HepG2 (cell line): ENCODE data around the gene ZNF273. TPM values are rescaled to one million over a fixed set of nuclear protein-coding genes. Genes with fewer than 3 reads are reported as not detected.

Source experiments
- AHR ChIP-seq: IDR thresholded peaks from 2 replicates; pipeline ENCODE4 v1.6.1; 2018; ENCODE audit warnings: missing genetic modification reagents, missing compliant biosample characterization
- BCL6 ChIP-seq: IDR thresholded peaks from 2 replicates; pipeline ENCODE4 v1.6.1; 2016; ENCODE audit warnings: missing genetic modification reagents, missing compliant biosample characterization
- GABPB1 ChIP-seq: IDR thresholded peaks from 2 replicates; pipeline ENCODE4 v1.6.1; 2016; ENCODE audit warnings: mild to moderate bottlenecking, missing genetic modification reagents, moderate library complexity, missing compliant biosample characterization
- GPN1 ChIP-seq: sonication (generic); formaldehyde crosslinking; IDR thresholded peaks from 2 replicates; pipeline ENCODE4 v1.5.1; 2020; ENCODE audit warnings: missing genetic modification reagents, borderline replicate concordance
- HOXA7 ChIP-seq: sonication (generic); formaldehyde crosslinking; IDR thresholded peaks from 2 replicates; pipeline ENCODE4 v1.8.1; 2022; ENCODE audit warnings: mild to moderate bottlenecking, missing genetic modification reagents, moderate library complexity
- NFATC3 ChIP-seq: sonication (generic); formaldehyde crosslinking; IDR thresholded peaks from 2 replicates; pipeline ENCODE4 v1.5.1; 2020; ENCODE audit warnings: mild to moderate bottlenecking, missing genetic modification reagents
- TOPORS ChIP-seq: sonication (generic); formaldehyde crosslinking; IDR thresholded peaks from 2 replicates; pipeline ENCODE4 v1.8.0; 2023; ENCODE audit warnings: mild to moderate bottlenecking, missing genetic modification reagents
- U2AF1 ChIP-seq: fragments of 200-400 bp; formaldehyde crosslinking; optimal IDR thresholded peaks from 2 replicates; pipeline ENCODE3; 2017; ENCODE audit warnings: mild to moderate bottlenecking, low read depth, low read length
- ZFP62 ChIP-seq: sonication (generic); formaldehyde crosslinking; IDR thresholded peaks from 2 replicates; pipeline ENCODE4 v1.4.0; 2020; ENCODE audit warnings: missing genetic modification reagents
- ZNF329 ChIP-seq: sonication (generic); formaldehyde crosslinking; IDR thresholded peaks from 2 replicates; pipeline ENCODE4 v1.9.0; 2021; ENCODE audit warnings: low read depth, mild to moderate bottlenecking, missing genetic modification reagents
- ZNF619 ChIP-seq: sonication (generic); formaldehyde crosslinking; IDR thresholded peaks from 2 replicates; pipeline ENCODE4 v1.4.0; 2020; ENCODE audit warnings: mild to moderate bottlenecking, missing genetic modification reagents
- ZSCAN12 ChIP-seq: sonication (generic); formaldehyde crosslinking; IDR thresholded peaks from 2 replicates; pipeline ENCODE4 v1.9.0; 2021; ENCODE audit warnings: mild to moderate bottlenecking, missing genetic modification reagents
- ZSCAN20 ChIP-seq: sonication (generic); formaldehyde crosslinking; IDR thresholded peaks from 2 replicates; pipeline ENCODE4 v1.4.0; 2020; ENCODE audit warnings: missing genetic modification reagents, mild to moderate bottlenecking, borderline replicate concordance
- ZZZ3 ChIP-seq: sonication (generic); formaldehyde crosslinking; IDR thresholded peaks from 2 replicates; pipeline ENCODE4 v1.4.0; 2020; ENCODE audit warnings: missing genetic modification reagents, mild to moderate bottlenecking, borderline replicate concordance
- polyA plus RNA-seq, 8 experiments: library from polyadenylated mRNA; depleted of rRNA in 3 of 8; stranded (reverse) in 7 of 8; unstranded in 1 of 8; fragments of >200 nt; fragmentation: Illumina TruSeq in 4 of 8; extraction: Trizol in 4 of 8; gene quantifications; 2 replicates each; pipeline versions ENCODE4 v1.2.1 to v1.2.3, GENCODE V29; 2011 to 2016; ENCODE audit warnings: low read depth in 4 of 8, missing spikeins in 1 of 8, mixed read lengths in 1 of 8; ENCODE audit not compliant: insufficient read depth in 1 of 8
- total RNA-seq, 5 experiments: library from RNA; depleted of rRNA; stranded (reverse); fragments of >200 nt; fragmentation: Illumina TruSeq; extraction: Trizol; gene quantifications; 2 replicates each; pipeline ENCODE4 v1.2.3, GENCODE V29; 2016; ENCODE audit warnings: low read depth in 1 of 5
- TF ChIP-seq, protein P1 (sequence below): IDR thresholded peaks from 2 replicates; pipeline ENCODE4 v1.4.0; 2020; ENCODE audit warnings: mild to moderate bottlenecking, missing genetic modification reagents
- TF ChIP-seq, protein P2 (sequence below): sonication (generic); formaldehyde crosslinking; IDR thresholded peaks from 2 replicates; pipeline ENCODE4 v1.4.0; 2020; ENCODE audit warnings: missing genetic modification reagents
- TF ChIP-seq, protein P3 (sequence below): sonication (generic); formaldehyde crosslinking; IDR thresholded peaks from 2 replicates; pipeline ENCODE4 v1.4.0; 2020; ENCODE audit warnings: mild to moderate bottlenecking, missing genetic modification reagents, borderline replicate concordance
- TF ChIP-seq, protein P4 (sequence below): sonication (generic); formaldehyde crosslinking; IDR thresholded peaks from 2 replicates; pipeline ENCODE4 v1.4.0; 2020; ENCODE audit warnings: missing genetic modification reagents

The ZNF273 gene
- total and polyA plus RNA-seq, 2 of the 13 experiments (the other 11 are each of a cell fraction or from before 2014, with no cell fraction given), result 1.7 to 5.8 TPM

DNA sequence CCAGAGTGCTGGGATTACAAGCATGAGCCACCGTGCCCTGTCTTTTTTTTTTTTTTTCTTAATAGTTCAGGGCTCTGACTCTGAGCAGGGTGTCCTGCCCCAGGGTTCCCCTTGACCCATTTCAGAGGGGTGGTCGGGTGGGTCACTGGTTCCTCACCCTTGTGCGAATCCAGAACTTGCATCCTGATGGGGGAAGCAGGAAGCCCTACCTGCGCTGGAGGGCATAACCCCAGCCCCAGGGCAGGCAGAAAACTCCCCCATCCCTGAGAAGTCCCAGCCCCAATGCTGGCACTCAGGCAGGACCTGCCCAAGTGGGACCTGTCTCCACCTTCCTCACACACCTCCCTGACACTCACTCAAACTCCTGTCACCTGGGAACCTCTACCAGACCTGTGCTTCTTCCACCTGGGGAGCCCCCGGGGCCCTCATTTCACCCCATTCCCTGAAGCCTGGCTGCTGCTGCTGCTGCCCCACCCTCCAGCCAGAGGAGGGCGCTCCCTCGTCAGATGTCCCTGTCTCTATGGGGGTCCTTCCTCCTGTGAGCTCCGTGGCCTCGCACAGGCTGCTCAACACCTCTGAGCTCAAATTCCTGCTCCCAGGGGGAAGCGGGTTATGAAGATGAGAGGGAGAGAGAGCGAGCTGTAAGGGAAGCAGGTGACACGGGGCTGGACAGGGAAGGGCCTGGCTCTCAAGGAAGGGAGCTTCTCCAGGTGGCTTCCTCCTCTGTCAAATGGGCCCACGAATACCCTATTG, 15.1 kb upstream of the ZNF273 start (continued):
- TF ChIP-seq, protein P1, sequence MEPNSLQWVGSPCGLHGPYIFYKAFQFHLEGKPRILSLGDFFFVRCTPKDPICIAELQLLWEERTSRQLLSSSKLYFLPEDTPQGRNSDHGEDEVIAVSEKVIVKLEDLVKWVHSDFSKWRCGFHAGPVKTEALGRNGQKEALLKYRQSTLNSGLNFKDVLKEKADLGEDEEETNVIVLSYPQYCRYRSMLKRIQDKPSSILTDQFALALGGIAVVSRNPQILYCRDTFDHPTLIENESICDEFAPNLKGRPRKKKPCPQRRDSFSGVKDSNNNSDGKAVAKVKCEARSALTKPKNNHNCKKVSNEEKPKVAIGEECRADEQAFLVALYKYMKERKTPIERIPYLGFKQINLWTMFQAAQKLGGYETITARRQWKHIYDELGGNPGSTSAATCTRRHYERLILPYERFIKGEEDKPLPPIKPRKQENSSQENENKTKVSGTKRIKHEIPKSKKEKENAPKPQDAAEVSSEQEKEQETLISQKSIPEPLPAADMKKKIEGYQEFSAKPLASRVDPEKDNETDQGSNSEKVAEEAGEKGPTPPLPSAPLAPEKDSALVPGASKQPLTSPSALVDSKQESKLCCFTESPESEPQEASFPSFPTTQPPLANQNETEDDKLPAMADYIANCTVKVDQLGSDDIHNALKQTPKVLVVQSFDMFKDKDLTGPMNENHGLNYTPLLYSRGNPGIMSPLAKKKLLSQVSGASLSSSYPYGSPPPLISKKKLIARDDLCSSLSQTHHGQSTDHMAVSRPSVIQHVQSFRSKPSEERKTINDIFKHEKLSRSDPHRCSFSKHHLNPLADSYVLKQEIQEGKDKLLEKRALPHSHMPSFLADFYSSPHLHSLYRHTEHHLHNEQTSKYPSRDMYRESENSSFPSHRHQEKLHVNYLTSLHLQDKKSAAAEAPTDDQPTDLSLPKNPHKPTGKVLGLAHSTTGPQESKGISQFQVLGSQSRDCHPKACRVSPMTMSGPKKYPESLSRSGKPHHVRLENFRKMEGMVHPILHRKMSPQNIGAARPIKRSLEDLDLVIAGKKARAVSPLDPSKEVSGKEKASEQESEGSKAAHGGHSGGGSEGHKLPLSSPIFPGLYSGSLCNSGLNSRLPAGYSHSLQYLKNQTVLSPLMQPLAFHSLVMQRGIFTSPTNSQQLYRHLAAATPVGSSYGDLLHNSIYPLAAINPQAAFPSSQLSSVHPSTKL (CRISPR knock-in tag), result 0 out of 2 replicates have a peak, but pooled peaks have one; percentile 19
- TF ChIP-seq ZFP62 (no peak), ZSCAN12 (no peak), U2AF1 (no peak), HOXA7 (no peak), AHR (CRISPR knock-in tag) (no peak), ZSCAN20 (CRISPR knock-in tag) (no peak), BCL6 (no peak), ZNF329 (CRISPR knock-in tag) (no peak), GABPB1 (CRISPR knock-in tag) (peak; percentile 46), ZNF619 (CRISPR knock-in tag) (0 out of 2 replicates have a peak, but pooled peaks have one; percentile 13), TOPORS (CRISPR knock-in tag) (no peak), ZZZ3 (CRISPR knock-in tag) (no peak), NFATC3 (CRISPR knock-in tag) (no peak), GPN1 (CRISPR knock-in tag) (no peak)
- TF ChIP-seq, protein P2, sequence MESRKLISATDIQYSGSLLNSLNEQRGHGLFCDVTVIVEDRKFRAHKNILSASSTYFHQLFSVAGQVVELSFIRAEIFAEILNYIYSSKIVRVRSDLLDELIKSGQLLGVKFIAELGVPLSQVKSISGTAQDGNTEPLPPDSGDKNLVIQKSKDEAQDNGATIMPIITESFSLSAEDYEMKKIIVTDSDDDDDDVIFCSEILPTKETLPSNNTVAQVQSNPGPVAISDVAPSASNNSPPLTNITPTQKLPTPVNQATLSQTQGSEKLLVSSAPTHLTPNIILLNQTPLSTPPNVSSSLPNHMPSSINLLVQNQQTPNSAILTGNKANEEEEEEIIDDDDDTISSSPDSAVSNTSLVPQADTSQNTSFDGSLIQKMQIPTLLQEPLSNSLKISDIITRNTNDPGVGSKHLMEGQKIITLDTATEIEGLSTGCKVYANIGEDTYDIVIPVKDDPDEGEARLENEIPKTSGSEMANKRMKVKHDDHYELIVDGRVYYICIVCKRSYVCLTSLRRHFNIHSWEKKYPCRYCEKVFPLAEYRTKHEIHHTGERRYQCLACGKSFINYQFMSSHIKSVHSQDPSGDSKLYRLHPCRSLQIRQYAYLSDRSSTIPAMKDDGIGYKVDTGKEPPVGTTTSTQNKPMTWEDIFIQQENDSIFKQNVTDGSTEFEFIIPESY, result no peak
- TF ChIP-seq, protein P3, sequence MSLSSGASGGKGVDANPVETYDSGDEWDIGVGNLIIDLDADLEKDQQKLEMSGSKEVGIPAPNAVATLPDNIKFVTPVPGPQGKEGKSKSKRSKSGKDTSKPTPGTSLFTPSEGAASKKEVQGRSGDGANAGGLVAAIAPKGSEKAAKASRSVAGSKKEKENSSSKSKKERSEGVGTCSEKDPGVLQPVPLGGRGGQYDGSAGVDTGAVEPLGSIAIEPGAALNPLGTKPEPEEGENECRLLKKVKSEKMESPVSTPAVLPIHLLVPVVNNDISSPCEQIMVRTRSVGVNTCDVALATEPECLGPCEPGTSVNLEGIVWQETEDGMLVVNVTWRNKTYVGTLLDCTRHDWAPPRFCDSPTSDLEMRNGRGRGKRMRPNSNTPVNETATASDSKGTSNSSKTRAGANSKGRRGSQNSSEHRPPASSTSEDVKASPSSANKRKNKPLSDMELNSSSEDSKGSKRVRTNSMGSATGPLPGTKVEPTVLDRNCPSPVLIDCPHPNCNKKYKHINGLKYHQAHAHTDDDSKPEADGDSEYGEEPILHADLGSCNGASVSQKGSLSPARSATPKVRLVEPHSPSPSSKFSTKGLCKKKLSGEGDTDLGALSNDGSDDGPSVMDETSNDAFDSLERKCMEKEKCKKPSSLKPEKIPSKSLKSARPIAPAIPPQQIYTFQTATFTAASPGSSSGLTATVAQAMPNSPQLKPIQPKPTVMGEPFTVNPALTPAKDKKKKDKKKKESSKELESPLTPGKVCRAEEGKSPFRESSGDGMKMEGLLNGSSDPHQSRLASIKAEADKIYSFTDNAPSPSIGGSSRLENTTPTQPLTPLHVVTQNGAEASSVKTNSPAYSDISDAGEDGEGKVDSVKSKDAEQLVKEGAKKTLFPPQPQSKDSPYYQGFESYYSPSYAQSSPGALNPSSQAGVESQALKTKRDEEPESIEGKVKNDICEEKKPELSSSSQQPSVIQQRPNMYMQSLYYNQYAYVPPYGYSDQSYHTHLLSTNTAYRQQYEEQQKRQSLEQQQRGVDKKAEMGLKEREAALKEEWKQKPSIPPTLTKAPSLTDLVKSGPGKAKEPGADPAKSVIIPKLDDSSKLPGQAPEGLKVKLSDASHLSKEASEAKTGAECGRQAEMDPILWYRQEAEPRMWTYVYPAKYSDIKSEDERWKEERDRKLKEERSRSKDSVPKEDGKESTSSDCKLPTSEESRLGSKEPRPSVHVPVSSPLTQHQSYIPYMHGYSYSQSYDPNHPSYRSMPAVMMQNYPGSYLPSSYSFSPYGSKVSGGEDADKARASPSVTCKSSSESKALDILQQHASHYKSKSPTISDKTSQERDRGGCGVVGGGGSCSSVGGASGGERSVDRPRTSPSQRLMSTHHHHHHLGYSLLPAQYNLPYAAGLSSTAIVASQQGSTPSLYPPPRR (CRISPR knock-in tag), result no peak
- TF ChIP-seq, protein P4, sequence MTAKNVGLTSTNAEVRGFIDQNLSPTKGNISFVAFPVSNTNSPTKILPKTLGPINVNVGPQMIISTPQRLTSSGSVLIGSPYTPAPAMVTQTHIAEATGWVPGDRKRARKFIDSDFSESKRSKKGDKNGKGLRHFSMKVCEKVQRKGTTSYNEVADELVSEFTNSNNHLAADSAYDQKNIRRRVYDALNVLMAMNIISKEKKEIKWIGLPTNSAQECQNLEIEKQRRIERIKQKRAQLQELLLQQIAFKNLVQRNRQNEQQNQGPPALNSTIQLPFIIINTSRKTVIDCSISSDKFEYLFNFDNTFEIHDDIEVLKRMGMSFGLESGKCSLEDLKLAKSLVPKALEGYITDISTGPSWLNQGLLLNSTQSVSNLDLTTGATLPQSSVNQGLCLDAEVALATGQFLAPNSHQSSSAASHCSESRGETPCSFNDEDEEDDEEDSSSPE (CRISPR knock-in tag), result 0 out of 2 replicates have a peak, but pooled peaks have one; percentile 11
